Neural cell (in vitro differentiated cells): Measurements from ENCODE around the gene CFAP99. TPM values are rescaled to one million over a fixed set of nuclear protein-coding genes. Genes with fewer than 3 reads are reported as not detected.

Source experiments
- H2AFZ ChIP-seq: fragments of 200-600, 300-800 bp; sonication (generic), shearing (Covaris generic); 2 replicates; pipeline ENCODE4 v1.6.0; 2014; ENCODE audit warnings: low read depth, mild to moderate bottlenecking, antibody characterized with exemption, low read length, moderate library complexity
- H3F3A ChIP-seq: fragments of 200-600 bp; shearing (Covaris generic); 2 replicates; pipeline ENCODE4 v1.6.1; 2016; ENCODE audit warnings: mild to moderate bottlenecking, moderate library complexity, mixed read lengths, antibody characterized with exemption, low read length; ENCODE audit not compliant: insufficient read depth, poor library complexity, severe bottlenecking
- H3K27ac ChIP-seq: fragments of 200-600, 300-800 bp; sonication (generic), shearing (Covaris generic); 2 replicates; pipeline ENCODE4 v1.5.1; 2014; ENCODE audit warnings: mild to moderate bottlenecking, low read length, moderate library complexity
- H3K27me3 ChIP-seq: fragments of 300-800, 200-600 bp; sonication (generic), shearing (Covaris generic); 2 replicates; pipeline ENCODE4 v1.6.0; 2014; ENCODE audit warnings: mild to moderate bottlenecking, low read depth, low read length, moderate library complexity; ENCODE audit not compliant: insufficient read depth
- H3K36me3 ChIP-seq: fragments of 300-800, 200-600 bp; sonication (generic), shearing (Covaris generic); 2 replicates; pipeline ENCODE4 v1.5.1; 2014; ENCODE audit warnings: mild to moderate bottlenecking, antibody characterized with exemption, low read length, moderate library complexity; ENCODE audit not compliant: insufficient read depth
- H3K4me2 ChIP-seq: fragments of 300-800, 200-600 bp; sonication (generic), shearing (Covaris generic); 2 replicates; pipeline ENCODE4 v1.6.0; 2014; ENCODE audit warnings: mild to moderate bottlenecking, low read length
- H3K4me3 ChIP-seq: fragments of 300-800, 200-600 bp; sonication (generic), shearing (Covaris generic); 2 replicates; pipeline ENCODE4 v1.5.1; 2014; ENCODE audit warnings: mild to moderate bottlenecking, low read length, moderate library complexity
- H3K79me2 ChIP-seq: fragments of 200-600 bp; shearing (Covaris generic); replicated peaks from 2 replicates; pipeline ENCODE4 v1.6.0; 2014; ENCODE audit warnings: mild to moderate bottlenecking, low read length, moderate library complexity; ENCODE audit not compliant: insufficient read depth
- H3K9ac ChIP-seq: fragments of 300-800, 200-600 bp; sonication (generic), shearing (Covaris generic); 2 replicates; pipeline ENCODE4 v1.6.1; 2016; ENCODE audit warnings: mild to moderate bottlenecking, low read length, mixed read lengths
- H3K9me2 ChIP-seq: fragments of 200-600 bp; shearing (Covaris generic); 2 replicates; pipeline ENCODE4 v1.6.1; 2016; ENCODE audit warnings: mild to moderate bottlenecking, low read length, mixed read lengths; ENCODE audit not compliant: insufficient read depth
- H3K9me3 ChIP-seq: fragments of 200-600, 300-800 bp; sonication (generic), shearing (Covaris generic); 2 replicates; pipeline ENCODE4 v1.6.1; 2016; ENCODE audit warnings: mild to moderate bottlenecking, mixed run types, low read length, moderate library complexity, mixed read lengths
- H4K20me1 ChIP-seq: fragments of 200-600 bp; shearing (Covaris generic); 2 replicates; pipeline ENCODE4 v1.6.1; 2016; ENCODE audit warnings: mild to moderate bottlenecking, mixed run types; ENCODE audit not compliant: insufficient read depth
- EP300 ChIP-seq: fragments of 450-650 bp; conservative IDR thresholded peaks from 2 replicates; pipeline ENCODE4 v1.6.1; 2014; ENCODE audit warnings: antibody characterized with exemption, mild to moderate bottlenecking, moderate library complexity; ENCODE audit not compliant: poor library complexity, severe bottlenecking
- EZH2 ChIP-seq: fragments of 200-600, 300-800 bp; shearing (Covaris generic), sonication (generic); IDR thresholded peaks from 2 replicates; pipeline ENCODE4 v1.6.1; 2014; ENCODE audit warnings: antibody characterized with exemption, low read length, borderline replicate concordance, mild to moderate bottlenecking; ENCODE audit not compliant: insufficient read depth, poor library complexity, severe bottlenecking
- MXI1 ChIP-seq: fragments of 450-650 bp; conservative IDR thresholded peaks from 2 replicates; pipeline ENCODE4 v1.6.1; 2014; ENCODE audit warnings: antibody characterized with exemption, mild to moderate bottlenecking; ENCODE audit not compliant: poor library complexity, severe bottlenecking
- POLR2AphosphoS5 ChIP-seq: IDR thresholded peaks from 2 replicates; pipeline ENCODE4 v1.6.1; 2012
- RAD21 ChIP-seq: fragments of 450-650 bp; conservative IDR thresholded peaks from 2 replicates; pipeline ENCODE4 v1.6.1; 2014; ENCODE audit warnings: antibody characterized with exemption, mild to moderate bottlenecking, moderate library complexity
- SMC3 ChIP-seq: fragments of 450-650 bp; conservative IDR thresholded peaks from 2 replicates; pipeline ENCODE4 v1.6.1; 2014; ENCODE audit warnings: antibody characterized with exemption, mild to moderate bottlenecking, moderate library complexity; ENCODE audit not compliant: poor library complexity
- TAF1 ChIP-seq: IDR thresholded peaks from 2 replicates; pipeline ENCODE4 v1.6.1; 2012; ENCODE audit warnings: low read depth
- polyA plus RNA-seq: library from polyadenylated mRNA; depleted of rRNA; stranded (reverse); fragments of >200 nt; gene quantifications from 2 replicates; pipeline ENCODE4 v1.2.3, GENCODE V29; 2014
- TF ChIP-seq, protein P1 (sequence below): fragments of 450-650 bp; IDR thresholded peaks from 2 replicates; pipeline ENCODE4 v1.5.1; 2014; ENCODE audit warnings: antibody characterized with exemption, mild to moderate bottlenecking, moderate library complexity; ENCODE audit not compliant: poor library complexity, severe bottlenecking
- TF ChIP-seq, protein P2 (sequence below): IDR thresholded peaks from 2 replicates; pipeline ENCODE4 v1.6.1; 2012; ENCODE audit warnings: borderline replicate concordance

Gene CFAP99
- polyA plus RNA-seq, 1 donor from 2014 or later: not detected

DNA sequence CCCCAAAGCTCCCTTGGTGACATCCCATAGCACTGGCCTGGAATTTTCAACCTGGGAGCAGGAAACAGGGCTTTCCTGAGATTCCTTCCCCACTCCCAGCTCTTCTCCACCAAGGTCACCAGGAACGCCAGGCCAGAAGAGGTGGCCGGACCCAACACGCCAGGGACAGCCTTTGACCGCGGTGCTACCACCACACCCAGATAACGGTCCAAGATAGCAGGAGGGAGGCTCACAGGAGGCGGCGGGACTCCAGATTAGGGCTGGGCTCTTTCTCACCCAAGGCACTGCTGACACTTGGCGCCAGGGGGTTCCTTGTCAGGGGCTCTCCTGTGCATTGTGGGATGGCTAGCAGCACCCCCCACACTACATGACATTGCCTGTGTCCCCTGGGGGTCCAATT lies 23.2 kb upstream of the CFAP99 start:
- TF ChIP-seq SMC3 (no peak), EP300 (no peak), MXI1 (no peak), TAF1 (no peak), POLR2AphosphoS5 (no peak), EZH2 (no peak), RAD21 (no peak)
- TF ChIP-seq, protein P1, sequence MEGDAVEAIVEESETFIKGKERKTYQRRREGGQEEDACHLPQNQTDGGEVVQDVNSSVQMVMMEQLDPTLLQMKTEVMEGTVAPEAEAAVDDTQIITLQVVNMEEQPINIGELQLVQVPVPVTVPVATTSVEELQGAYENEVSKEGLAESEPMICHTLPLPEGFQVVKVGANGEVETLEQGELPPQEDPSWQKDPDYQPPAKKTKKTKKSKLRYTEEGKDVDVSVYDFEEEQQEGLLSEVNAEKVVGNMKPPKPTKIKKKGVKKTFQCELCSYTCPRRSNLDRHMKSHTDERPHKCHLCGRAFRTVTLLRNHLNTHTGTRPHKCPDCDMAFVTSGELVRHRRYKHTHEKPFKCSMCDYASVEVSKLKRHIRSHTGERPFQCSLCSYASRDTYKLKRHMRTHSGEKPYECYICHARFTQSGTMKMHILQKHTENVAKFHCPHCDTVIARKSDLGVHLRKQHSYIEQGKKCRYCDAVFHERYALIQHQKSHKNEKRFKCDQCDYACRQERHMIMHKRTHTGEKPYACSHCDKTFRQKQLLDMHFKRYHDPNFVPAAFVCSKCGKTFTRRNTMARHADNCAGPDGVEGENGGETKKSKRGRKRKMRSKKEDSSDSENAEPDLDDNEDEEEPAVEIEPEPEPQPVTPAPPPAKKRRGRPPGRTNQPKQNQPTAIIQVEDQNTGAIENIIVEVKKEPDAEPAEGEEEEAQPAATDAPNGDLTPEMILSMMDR: no peak
- TF ChIP-seq, protein P2, sequence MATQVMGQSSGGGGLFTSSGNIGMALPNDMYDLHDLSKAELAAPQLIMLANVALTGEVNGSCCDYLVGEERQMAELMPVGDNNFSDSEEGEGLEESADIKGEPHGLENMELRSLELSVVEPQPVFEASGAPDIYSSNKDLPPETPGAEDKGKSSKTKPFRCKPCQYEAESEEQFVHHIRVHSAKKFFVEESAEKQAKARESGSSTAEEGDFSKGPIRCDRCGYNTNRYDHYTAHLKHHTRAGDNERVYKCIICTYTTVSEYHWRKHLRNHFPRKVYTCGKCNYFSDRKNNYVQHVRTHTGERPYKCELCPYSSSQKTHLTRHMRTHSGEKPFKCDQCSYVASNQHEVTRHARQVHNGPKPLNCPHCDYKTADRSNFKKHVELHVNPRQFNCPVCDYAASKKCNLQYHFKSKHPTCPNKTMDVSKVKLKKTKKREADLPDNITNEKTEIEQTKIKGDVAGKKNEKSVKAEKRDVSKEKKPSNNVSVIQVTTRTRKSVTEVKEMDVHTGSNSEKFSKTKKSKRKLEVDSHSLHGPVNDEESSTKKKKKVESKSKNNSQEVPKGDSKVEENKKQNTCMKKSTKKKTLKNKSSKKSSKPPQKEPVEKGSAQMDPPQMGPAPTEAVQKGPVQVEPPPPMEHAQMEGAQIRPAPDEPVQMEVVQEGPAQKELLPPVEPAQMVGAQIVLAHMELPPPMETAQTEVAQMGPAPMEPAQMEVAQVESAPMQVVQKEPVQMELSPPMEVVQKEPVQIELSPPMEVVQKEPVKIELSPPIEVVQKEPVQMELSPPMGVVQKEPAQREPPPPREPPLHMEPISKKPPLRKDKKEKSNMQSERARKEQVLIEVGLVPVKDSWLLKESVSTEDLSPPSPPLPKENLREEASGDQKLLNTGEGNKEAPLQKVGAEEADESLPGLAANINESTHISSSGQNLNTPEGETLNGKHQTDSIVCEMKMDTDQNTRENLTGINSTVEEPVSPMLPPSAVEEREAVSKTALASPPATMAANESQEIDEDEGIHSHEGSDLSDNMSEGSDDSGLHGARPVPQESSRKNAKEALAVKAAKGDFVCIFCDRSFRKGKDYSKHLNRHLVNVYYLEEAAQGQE: no peak
- H3K4me2 ChIP-seq: no peak overlapping the region
- no peak overlapping the region for H3K27ac ChIP-seq

DNA sequence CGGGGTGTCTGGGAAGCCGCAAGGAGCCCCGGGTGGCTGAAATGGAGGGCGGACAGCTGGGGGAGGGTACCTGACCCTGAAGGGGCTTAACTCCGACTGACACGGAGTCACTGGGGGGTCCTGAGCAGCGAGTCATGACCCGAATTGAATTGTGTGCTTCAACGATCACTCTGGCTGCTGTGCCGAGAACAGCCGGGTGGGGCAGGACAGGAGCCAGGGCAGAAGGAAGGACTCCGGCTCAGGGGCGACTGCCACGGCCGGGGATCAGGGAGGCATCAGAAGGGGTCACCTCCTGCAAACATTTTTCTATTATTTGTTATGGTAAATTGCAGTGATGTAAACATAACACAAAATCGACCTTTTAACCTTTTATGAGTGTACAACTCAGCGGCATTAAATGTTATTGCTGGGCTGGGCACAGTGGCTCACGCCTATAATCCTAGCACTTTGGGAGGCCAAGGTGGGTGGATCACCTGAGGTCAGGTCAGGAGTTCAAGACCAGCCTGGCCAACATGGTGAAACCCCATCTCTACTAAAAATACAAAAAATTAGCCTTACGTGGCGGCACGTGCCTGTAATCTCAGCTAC lies 21.9 kb upstream of the CFAP99 start:
- H3K27ac ChIP-seq: no peak overlapping the region
- no peaks in the 10 kb centered on the region for H3K9me3 ChIP-seq
- no peak overlapping the region for H3K4me3 ChIP-seq
- H3K27me3 ChIP-seq: no peaks in the 10 kb centered on the region
- H3K4me2 ChIP-seq: no peak overlapping the region
- H4K20me1 ChIP-seq: no peaks in the 10 kb centered on the region
- no peaks in the 10 kb centered on the region for H3F3A ChIP-seq
- no peaks in the 10 kb centered on the region for H3K9me2 ChIP-seq
- H3K36me3 ChIP-seq: no peaks in the 10 kb centered on the region
- H3K79me2 ChIP-seq: no peaks in the 10 kb centered on the region
- no peak overlapping the region for H2AFZ ChIP-seq
- no peak overlapping the region for H3K9ac ChIP-seq
- no peak for TF ChIP-seq POLR2AphosphoS5
- no peak for TF ChIP-seq TAF1
- no peak for TF ChIP-seq EZH2
- TF ChIP-seq, protein P2: no peak
- TF ChIP-seq EP300: no peak
- TF ChIP-seq RAD21: no peak
- TF ChIP-seq, protein P1: no peak
- TF ChIP-seq MXI1: no peak

More for the DNA sequence above, 23.2 kb upstream of the CFAP99 start:
- Histone ChIP-seq H3F3A (no peaks in the 10 kb centered on the region), H3K9me3 (no peaks in the 10 kb centered on the region), H4K20me1 (no peaks in the 10 kb centered on the region), H3K4me3 (no peak overlapping the region), H3K9me2 (no peaks in the 10 kb centered on the region), H3K36me3 (no peaks in the 10 kb centered on the region), H3K9ac (no peak overlapping the region), H2AFZ (no peak overlapping the region), H3K79me2 (no peaks in the 10 kb centered on the region), H3K27me3 (no peaks in the 10 kb centered on the region)
